ENCODE measurements around the gene TUBGCP6. TPM values are rescaled to one million over a fixed set of nuclear protein-coding genes. Genes with fewer than 3 reads are reported as not detected.

Gene TUBGCP6
- total RNA-seq, 1 donor from 2014 or later = 48.5 TPM

DNA sequence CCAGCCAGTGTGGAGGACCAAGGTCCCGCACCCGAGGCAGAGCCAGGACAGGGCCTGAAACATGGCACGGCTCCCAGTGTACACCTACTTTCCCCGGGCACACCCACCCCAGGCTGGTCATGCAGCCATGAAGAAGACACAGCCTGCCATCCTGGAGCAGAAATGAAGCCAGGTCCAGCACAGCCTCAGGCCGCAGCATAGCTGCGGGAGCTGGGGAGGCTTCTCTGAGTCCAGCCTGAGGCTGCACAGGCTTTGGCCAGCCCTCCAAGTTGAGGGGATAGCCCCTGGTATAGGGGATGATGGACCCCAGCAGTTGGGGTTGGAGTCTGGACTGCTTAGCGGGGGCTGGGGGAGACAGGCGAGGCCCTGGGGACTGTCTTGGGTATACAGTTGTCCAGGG lies 9.1 kb upstream of the TUBGCP6 start:
- H3K9me3 Mint-ChIP-seq (ENCODE audit: unreplicated experiment) = no peaks in the 10 kb centered on the region
- no peaks in the 10 kb centered on the region for H3K4me1 Mint-ChIP-seq (ENCODE audit: unreplicated experiment)
- no peak overlapping the region for H3K27ac Mint-ChIP-seq (ENCODE audit: unreplicated experiment)
- H3K27me3 Mint-ChIP-seq (ENCODE audit: unreplicated experiment) = peaks cover 3% of the 10 kb centered on the region
- TF ChIP-seq CTCF (IDR thresholded peaks at IDR 0.05; ENCODE audit: unreplicated experiment) = no peak
- no peak overlapping the region for H3K4me3 Mint-ChIP-seq (ENCODE audit: unreplicated experiment)
- no peaks in the 10 kb centered on the region for H3K36me3 Mint-ChIP-seq (ENCODE audit: low read depth, unreplicated experiment)
- no peak for DNase-seq (ENCODE audit: low spot score)

- Mint-ChIP-seq H3K27ac (ENCODE audit: unreplicated experiment) (no peak overlapping the region), H3K4me3 (ENCODE audit: unreplicated experiment) (no peak overlapping the region), H3K27me3 (ENCODE audit: unreplicated experiment) (peaks cover 2% of the 10 kb centered on the region), H3K9me3 (ENCODE audit: unreplicated experiment) (no peaks in the 10 kb centered on the region), H3K4me1 (ENCODE audit: unreplicated experiment) (no peaks in the 10 kb centered on the region), H3K36me3 (ENCODE audit: low read depth, unreplicated experiment) (no peaks in the 10 kb centered on the region)
- DNase-seq (ENCODE audit: low spot score) = no peak
- no peak for TF ChIP-seq CTCF (IDR thresholded peaks at IDR 0.05; ENCODE audit: unreplicated experiment)
Measured at GRCh38 chr22:50253046-50253915, 8.5 kb upstream of the TUBGCP6 start.

DNA sequence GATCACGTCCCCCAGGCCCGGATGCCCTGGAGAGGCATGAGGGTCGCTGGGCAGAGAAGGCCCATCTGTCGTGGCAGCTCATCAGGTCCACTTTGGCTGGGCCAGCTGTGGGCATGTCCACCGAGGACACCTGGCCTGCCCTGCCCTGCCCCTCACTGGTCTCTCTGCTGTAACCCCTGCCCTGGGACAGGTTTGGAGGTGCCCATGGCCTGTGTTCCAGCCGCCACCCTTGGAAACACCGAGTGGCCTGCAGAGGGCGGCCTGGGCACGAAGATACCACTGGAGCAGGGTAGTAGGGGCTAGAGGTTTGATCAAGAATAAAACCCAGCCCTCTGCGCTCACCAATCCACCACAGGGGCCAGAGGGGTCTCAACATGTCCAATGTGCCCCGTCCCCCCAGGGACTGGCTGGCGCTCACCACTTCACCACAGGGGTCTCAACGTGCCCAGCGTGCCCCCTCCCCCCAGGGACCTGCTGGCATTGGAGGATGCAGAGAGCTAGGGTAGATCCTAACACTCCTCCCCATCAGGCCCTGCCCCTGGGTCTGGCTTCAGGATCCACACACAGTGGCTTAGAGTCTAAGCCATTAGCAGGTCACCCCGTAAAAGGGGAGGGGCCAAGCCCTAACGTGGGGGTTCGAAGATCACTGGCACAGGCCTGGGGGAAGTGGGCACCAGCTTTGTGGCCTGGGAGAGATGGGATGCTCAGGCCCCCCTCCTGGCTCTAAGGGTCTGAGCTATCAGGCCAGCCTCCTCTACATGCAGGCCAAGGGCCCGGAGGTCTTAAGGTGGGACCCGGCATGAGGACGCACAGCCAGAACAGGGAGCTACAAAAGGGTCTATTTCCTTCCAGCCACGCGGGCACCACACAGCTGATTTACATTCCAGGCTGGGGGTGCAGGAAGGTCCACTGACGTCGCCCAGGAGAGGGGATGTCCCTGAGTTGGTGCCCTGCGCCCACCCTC lies 7.5 kb upstream of the TUBGCP6 start:
- H3K4me1 Mint-ChIP-seq (ENCODE audit: unreplicated experiment) = no peaks in the 10 kb centered on the region
- no peak overlapping the region for H3K4me3 Mint-ChIP-seq (ENCODE audit: unreplicated experiment)
- no peaks in the 10 kb centered on the region for H3K27me3 Mint-ChIP-seq (ENCODE audit: unreplicated experiment)
- TF ChIP-seq CTCF (IDR thresholded peaks at IDR 0.05; ENCODE audit: unreplicated experiment) = no peak
- H3K9me3 Mint-ChIP-seq (ENCODE audit: unreplicated experiment) = no peaks in the 10 kb centered on the region
- no peak overlapping the region for H3K27ac Mint-ChIP-seq (ENCODE audit: unreplicated experiment)
- no peaks in the 10 kb centered on the region for H3K36me3 Mint-ChIP-seq (ENCODE audit: low read depth, unreplicated experiment)
- peak; percentile 76 for DNase-seq (ENCODE audit: low spot score)

DNA sequence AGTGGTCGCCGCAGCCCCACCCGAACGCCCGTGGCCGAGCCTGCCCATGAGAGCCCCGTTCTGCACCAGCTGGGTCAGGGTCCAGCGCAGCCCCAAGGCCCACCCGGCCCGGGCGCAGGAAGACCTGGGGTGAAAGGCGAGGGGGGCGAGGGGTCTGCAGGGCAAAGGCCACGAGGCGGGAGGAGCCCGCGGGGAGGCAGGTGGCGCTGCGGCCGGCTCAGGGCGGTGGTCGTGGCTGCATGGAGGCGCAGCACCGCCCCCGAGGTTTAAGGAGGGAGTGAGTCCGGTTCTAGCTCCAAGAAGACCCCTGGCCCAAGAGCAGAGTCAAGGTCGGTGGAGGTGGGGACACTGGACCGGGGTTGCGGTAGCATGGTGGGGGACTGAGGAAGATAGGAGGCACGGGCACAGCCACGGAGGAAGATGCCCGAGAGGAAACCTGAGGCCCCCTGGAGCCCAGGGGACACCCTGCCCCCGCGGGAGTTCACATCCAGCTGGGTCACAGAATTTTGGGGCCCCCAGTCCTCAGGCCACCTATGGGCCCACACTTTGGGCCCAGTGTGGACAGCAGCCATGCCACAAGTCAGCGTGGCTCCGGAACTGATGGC lies 6.8 kb upstream of the TUBGCP6 start:
- Mint-ChIP-seq H3K36me3 (ENCODE audit: low read depth, unreplicated experiment) (no peaks in the 10 kb centered on the region), H3K4me3 (ENCODE audit: unreplicated experiment) (no peak overlapping the region), H3K4me1 (ENCODE audit: unreplicated experiment) (no peaks in the 10 kb centered on the region), H3K27me3 (ENCODE audit: unreplicated experiment) (no peaks in the 10 kb centered on the region), H3K9me3 (ENCODE audit: unreplicated experiment) (no peaks in the 10 kb centered on the region), H3K27ac (ENCODE audit: unreplicated experiment) (no peak overlapping the region)
- no peak for TF ChIP-seq CTCF (IDR thresholded peaks at IDR 0.05; ENCODE audit: unreplicated experiment)
- no peak for DNase-seq (ENCODE audit: low spot score)

Measured in endothelial cell (in vitro differentiated cells).